ENCODE data around the gene OPA1.
A peak's percentile ranks its signal among the peaks of the same experiment; 100 is the strongest.

The OPA1 gene

DNA sequence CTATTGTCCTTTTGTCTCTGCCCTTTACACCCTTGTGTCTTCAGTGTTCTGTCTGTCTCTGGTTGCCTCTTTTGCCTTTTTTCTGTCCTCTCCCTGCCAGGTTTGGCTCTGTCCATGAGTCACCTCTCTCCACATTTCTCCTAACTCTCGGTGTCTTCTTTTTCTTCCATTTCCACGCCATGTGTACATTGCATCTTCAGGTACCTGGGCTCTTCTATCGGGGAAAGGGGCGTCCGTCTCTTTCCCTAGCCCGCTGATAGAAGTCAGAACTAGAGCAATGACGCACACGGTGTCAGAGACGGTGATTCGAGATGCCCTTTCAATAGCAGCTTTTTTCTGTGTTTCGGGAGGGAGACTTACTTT lies 641 bp downstream of the OPA1 start:
- no peaks in the 10 kb centered on the region for H3K27me3 ChIP-seq
- peak; percentile 16 for DNase-seq
- peak overlapping the region; percentile 97 for H3K4me3 ChIP-seq (ENCODE audit: low read depth, low read length)
- H3K4me1 ChIP-seq, result peaks cover 4% of the 10 kb centered on the region
- H3K9me3 ChIP-seq, result no peaks in the 10 kb centered on the region
- TF ChIP-seq, protein P1, sequence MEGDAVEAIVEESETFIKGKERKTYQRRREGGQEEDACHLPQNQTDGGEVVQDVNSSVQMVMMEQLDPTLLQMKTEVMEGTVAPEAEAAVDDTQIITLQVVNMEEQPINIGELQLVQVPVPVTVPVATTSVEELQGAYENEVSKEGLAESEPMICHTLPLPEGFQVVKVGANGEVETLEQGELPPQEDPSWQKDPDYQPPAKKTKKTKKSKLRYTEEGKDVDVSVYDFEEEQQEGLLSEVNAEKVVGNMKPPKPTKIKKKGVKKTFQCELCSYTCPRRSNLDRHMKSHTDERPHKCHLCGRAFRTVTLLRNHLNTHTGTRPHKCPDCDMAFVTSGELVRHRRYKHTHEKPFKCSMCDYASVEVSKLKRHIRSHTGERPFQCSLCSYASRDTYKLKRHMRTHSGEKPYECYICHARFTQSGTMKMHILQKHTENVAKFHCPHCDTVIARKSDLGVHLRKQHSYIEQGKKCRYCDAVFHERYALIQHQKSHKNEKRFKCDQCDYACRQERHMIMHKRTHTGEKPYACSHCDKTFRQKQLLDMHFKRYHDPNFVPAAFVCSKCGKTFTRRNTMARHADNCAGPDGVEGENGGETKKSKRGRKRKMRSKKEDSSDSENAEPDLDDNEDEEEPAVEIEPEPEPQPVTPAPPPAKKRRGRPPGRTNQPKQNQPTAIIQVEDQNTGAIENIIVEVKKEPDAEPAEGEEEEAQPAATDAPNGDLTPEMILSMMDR (IDR thresholded peaks at IDR 0.05; ENCODE audit: low read depth, low read length), result no peak
- H3K36me3 ChIP-seq, result peaks cover 18% of the 10 kb centered on the region

DNA sequence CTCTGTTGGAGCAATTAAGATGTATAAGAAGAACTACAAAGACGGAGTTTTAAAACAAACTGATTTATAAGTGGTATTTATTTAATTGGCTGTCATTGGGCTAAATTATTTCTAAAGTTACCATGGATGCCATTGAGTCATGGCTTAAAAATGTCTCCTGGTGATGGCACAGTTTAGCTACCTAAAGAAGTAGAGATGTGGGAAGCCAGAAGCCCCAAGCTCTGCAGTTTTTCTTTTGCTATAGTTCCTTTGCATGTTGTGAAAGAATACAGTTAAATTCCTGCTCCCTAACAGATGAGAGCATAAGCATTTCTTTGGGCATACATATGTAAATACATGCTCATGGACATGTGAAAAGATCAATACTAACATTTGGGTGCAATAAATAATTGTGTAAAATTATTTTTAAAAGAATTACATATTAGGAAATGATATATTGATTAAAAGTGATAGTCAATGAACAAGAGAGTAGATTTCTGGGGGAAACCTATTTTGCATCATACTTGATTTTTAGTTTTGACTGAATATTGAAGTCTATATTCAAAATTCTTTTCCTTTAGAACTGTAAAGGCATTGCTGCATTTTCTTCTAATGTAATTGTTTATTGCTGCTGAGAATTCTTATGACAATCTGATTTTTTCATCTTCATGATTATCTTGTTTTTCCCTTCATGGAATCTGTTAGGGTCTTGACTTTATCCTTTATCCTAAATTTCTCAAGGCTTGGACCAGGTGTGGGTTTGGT lies 2.1 kb downstream of the OPA1 start:
- Histone ChIP-seq H3K4me3 (ENCODE audit: low read depth, low read length) (peak overlapping the region; percentile 97), H3K36me3 (peaks cover 21% of the 10 kb centered on the region), H3K27me3 (no peaks in the 10 kb centered on the region), H3K4me1 (peaks cover 4% of the 10 kb centered on the region), H3K9me3 (no peaks in the 10 kb centered on the region)
- TF ChIP-seq, protein P1 (IDR thresholded peaks at IDR 0.05; ENCODE audit: low read depth, low read length), result no peak
- no peak for DNase-seq

DNA sequence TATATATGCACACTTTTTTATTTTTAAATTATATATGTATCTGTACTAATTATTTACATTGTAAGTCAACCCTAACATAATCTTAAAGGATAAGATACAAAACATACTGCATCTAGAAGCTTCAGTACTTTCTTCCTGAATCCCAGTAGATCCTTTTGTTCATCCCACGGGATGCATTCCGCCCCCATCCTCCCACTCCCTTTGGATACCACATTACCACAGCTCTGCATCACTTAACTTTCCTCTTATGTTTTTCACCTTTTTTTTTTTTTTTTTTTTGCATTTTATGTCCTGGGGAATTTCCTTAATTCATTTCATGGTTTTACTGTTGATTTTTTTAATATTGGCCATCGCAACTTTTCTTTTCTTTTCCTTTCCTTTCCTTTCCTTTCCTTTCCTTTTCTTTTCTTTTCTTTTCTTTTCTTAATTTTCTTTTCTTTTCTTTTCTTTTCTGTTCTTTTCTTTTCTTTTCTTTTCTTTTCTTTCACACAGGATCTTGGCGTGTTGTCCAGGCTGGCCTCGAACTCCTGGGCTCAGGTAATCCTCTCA lies 3.0 kb downstream of the OPA1 start:
- no peak for DNase-seq
- peaks cover 25% of the 10 kb centered on the region for H3K36me3 ChIP-seq
- H3K27me3 ChIP-seq, result no peaks in the 10 kb centered on the region
- H3K4me3 ChIP-seq (ENCODE audit: low read depth, low read length), result no peak overlapping the region
- no peaks in the 10 kb centered on the region for H3K9me3 ChIP-seq
- H3K4me1 ChIP-seq, result peaks cover 4% of the 10 kb centered on the region
- TF ChIP-seq, protein P1 (IDR thresholded peaks at IDR 0.05; ENCODE audit: low read depth, low read length), result no peak

DNA sequence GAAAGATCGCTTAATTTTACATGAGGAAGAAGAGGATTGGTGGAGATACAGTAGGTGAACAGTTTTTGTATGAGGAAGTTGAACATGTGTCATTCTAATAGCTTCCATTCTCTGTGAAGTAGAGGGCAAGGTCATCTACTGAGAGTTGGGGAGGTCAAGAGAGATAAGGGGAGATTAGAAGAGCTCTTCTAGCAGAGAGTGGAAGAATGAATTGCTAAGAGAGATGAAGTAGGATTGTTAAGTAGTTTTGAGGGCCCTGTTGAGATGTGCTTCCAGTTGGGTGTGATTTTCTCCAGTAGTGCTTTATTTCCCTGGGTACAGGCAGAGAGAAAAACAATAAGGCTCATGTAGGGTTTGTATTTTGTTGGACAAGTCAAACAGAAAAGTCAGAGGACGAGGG lies 5.2 kb downstream of the OPA1 start:
- Histone ChIP-seq H3K4me1 (no peaks in the 10 kb centered on the region; the same call in none of the 2 replicates), H3K4me3 (ENCODE audit: low read depth, low read length) (no peak overlapping the region), H3K9me3 (no peaks in the 10 kb centered on the region), H3K27me3 (no peaks in the 10 kb centered on the region), H3K36me3 (peaks cover 25% of the 10 kb centered on the region)
- no peak for DNase-seq
- TF ChIP-seq, protein P1 (IDR thresholded peaks at IDR 0.05; ENCODE audit: low read depth, low read length), result no peak

DNA sequence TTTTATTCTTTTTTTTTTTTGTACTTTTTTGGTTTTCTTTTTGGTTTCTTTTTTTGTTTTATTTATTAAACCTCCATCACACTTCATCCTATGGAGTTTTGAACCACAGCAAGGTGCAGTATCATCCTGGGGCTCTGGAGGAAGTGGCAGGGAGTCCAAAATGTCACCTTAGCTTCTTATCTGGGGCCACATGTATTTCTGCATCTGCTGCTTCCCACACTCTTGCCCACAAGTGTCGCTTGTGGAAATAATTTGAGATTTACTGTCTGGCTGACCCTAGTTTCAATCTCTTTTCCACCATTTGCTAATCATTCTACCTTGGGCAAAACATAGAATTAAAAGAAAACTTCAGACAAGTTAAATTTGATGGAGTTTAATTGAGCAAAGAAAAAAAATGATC lies 6.4 kb downstream of the OPA1 start:
- DNase-seq, result no peak

More for the DNA sequence above, 6.4 kb downstream of the OPA1 start:
- no peak overlapping the region for H3K4me3 ChIP-seq (ENCODE audit: low read depth, low read length)
- no peaks in the 10 kb centered on the region for H3K27me3 ChIP-seq
- H3K9me3 ChIP-seq, result no peaks in the 10 kb centered on the region
- no peaks in the 10 kb centered on the region; the same call in none of the 2 replicates for H3K4me1 ChIP-seq
- peaks cover 29% of the 10 kb centered on the region for H3K36me3 ChIP-seq
- TF ChIP-seq, protein P1 (IDR thresholded peaks at IDR 0.05; ENCODE audit: low read depth, low read length), result no peak

Measured in BE2C (cell line).